ENCODE results near the gene PLEKHA4. TPM values are rescaled to one million over a fixed set of nuclear protein-coding genes. Genes with fewer than 3 reads are reported as not detected.

PLEKHA4 gene
- total and polyA plus RNA-seq, 2 of the 13 experiments (the other 11 are each of a cell fraction or from before 2014, with no cell fraction given): 4.8 to 6.0 TPM

- TF ChIP-seq ZNF687 (CRISPR knock-in tag; IDR thresholded peaks at IDR 0.05) (peak; percentile 91), BCL6 (CRISPR knock-in tag; IDR thresholded peaks at IDR 0.05) (peak; percentile 68; the same call in 1 of the 2 replicates), NFAT5 (CRISPR knock-in tag; IDR thresholded peaks at IDR 0.05) (no peak), THAP11 (CRISPR knock-in tag; IDR thresholded peaks at IDR 0.05) (peak; percentile 84), HDAC2 (CRISPR knock-in tag; IDR thresholded peaks at IDR 0.05) (peak; percentile 85), SMAD1 (CRISPR knock-in tag; IDR thresholded peaks at IDR 0.05; ENCODE audit: borderline replicate concordance, low read depth) (no peak), ZNF639 (CRISPR knock-in tag; conservative IDR thresholded peaks at IDR 0.05) (0 out of 2 replicates have a peak, but pooled peaks have one; percentile 46), IRF9 (CRISPR knock-in tag; IDR thresholded peaks at IDR 0.05; ENCODE audit: borderline replicate concordance) (no peak), HINFP (CRISPR knock-in tag; IDR thresholded peaks at IDR 0.05; ENCODE audit: low read depth) (0 out of 2 replicates have a peak, but pooled peaks have one; percentile 50), ZNF382 (CRISPR knock-in tag; IDR thresholded peaks at IDR 0.05; ENCODE audit: borderline replicate concordance) (no peak), ZNF749 (CRISPR knock-in tag; IDR thresholded peaks at IDR 0.05; ENCODE audit: borderline replicate concordance) (no peak), ZNF446 (CRISPR knock-in tag; IDR thresholded peaks at IDR 0.05) (no peak), HOXA3 (CRISPR knock-in tag; IDR thresholded peaks at IDR 0.05) (peak; percentile 80), ZBTB21 (CRISPR knock-in tag; IDR thresholded peaks at IDR 0.05) (0 out of 2 replicates have a peak, but pooled peaks have one; percentile 49), MEIS1 (CRISPR knock-in tag; IDR thresholded peaks at IDR 0.05; ENCODE audit: borderline replicate concordance) (no peak), MYNN (CRISPR knock-in tag; IDR thresholded peaks at IDR 0.05; ENCODE audit: low read depth) (no peak)
These were observed 39.3 kb upstream of the PLEKHA4 start (continued) for GRCh38 chr19:48907671-48908070.
